ENCODE results near the gene EMILIN3.

The EMILIN3 gene

GRCh38 chr20:41364236-41364855, 2.3 kb downstream of the EMILIN3 start:
- H3K4me1 Mint-ChIP-seq: peaks cover 6 to 7% of the 10 kb centered on the region in 2 donors
- peak overlapping the region; percentile 39 for H3K27ac Mint-ChIP-seq
- ATAC-seq (replicated peaks) (no peak), DNase-seq (no peak)
- peaks cover 39 to 45% of the 10 kb centered on the region in 2 donors for H3K27me3 Mint-ChIP-seq
- no peaks in the 10 kb centered on the region for H3K9me3 Mint-ChIP-seq
- no peak overlapping the region for H3K4me3 Mint-ChIP-seq
- no peaks in the 10 kb centered on the region for H3K36me3 Mint-ChIP-seq

GRCh38 chr20:41363601-41364000, 3.0 kb downstream of the EMILIN3 start:
- Mint-ChIP-seq H3K4me3 (no peak overlapping the region), H3K4me1 (peaks cover 6 to 7% of the 10 kb centered on the region in 2 donors)

DNA sequence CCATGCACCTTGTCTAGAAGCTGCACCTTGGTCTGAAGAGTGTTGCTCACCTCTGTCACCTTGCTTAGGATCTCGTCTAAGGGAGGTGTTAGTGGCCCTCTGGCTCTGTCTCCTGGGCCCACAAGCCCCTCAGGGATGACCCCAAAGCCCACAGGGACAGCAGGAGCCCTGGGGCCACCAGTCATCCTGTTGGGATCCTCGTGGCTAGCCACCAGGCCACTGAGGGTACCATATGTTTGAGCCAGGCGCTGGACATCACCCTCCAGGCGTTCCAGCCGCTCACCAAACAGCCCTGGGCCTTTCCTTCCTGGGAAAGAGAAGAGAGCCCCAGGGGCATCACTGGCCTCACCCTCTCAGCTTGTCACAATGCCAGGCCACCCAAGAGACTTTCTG, 3.9 kb downstream of the EMILIN3 start:
- H3K27ac Mint-ChIP-seq: no peak overlapping the region
- DNase-seq (no peak), ATAC-seq (replicated peaks) (no peak)
- peaks cover 6 to 7% of the 10 kb centered on the region in 2 donors for H3K4me1 Mint-ChIP-seq
- H3K27me3 Mint-ChIP-seq: peaks cover 28 to 34% of the 10 kb centered on the region in 2 donors
- H3K36me3 Mint-ChIP-seq: no peaks in the 10 kb centered on the region
- no peak overlapping the region for H3K4me3 Mint-ChIP-seq
- no peaks in the 10 kb centered on the region for H3K9me3 Mint-ChIP-seq

More at GRCh38 chr20:41363601-41364000, 3.0 kb downstream of the EMILIN3 start:
- Mint-ChIP-seq H3K27ac (no peak overlapping the region), H3K27me3 (peaks cover 35 to 39% of the 10 kb centered on the region in 2 donors), H3K9me3 (no peaks in the 10 kb centered on the region), H3K36me3 (no peaks in the 10 kb centered on the region)
- DNase-seq (no peak), ATAC-seq (replicated peaks) (no peak)

DNA sequence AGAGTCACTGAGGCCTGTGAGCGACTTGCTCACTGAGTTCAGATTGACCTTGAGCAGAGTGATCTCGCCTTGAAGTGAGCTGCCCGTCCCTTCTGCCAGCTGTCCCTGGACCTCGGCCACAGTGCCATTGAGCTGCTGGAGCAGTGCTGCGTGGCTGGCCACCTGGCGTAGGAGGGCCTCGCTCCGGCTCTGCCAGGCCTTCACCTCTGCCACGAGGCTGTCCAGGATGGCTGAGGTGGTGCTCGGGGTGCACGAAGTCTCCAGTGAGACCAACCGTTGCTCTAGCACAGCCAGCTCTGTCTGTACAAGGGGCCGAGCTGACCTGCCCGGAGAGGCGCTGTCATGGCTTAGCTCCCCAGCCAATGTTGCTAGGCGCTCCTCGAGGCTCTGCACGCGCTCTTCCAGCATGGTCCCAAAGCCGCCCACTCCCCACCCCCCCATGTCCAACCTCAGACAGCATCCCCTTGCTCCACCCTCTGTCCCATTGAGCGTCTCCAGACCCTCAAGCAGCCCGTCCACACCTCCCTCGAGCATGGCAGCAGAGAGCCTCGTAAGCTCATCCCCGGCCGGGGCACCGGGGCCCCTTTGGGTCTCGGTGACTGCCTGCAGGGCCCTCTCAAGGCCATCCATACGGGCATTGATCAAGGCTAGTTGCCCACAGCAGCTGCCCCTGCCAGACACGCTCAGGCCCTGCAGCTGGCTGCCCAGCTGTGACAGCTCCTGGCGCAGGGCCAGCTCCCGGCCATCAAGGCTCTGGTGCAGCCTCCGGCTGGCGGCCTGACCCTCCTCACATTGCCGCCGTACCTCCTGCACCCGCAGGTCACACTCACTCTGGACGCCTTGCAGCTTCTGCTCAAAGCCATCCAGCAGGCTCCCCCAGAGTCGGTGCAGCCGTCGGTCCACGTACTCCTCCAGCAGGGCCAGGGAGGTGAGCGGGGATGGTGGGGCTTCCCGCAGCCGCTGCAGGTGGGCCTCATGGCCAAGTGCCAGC, 4.6 kb downstream of the EMILIN3 start:
- H3K4me3 Mint-ChIP-seq: no peak overlapping the region
- H3K4me1 Mint-ChIP-seq: peaks cover 1 to 3% of the 10 kb centered on the region in 2 donors
- no peaks in the 10 kb centered on the region for H3K9me3 Mint-ChIP-seq
- DNase-seq (no peak), ATAC-seq (replicated peaks) (no peak)
- H3K27me3 Mint-ChIP-seq: peaks cover 21 to 27% of the 10 kb centered on the region in 2 donors
- H3K36me3 Mint-ChIP-seq: no peaks in the 10 kb centered on the region
- H3K27ac Mint-ChIP-seq: no peak overlapping the region

GRCh38 chr20:41360831-41361756, 5.5 kb downstream of the EMILIN3 start:
- H3K4me1 Mint-ChIP-seq: peaks cover 0 to 2% of the 10 kb centered on the region in 2 donors
- H3K27me3 Mint-ChIP-seq: peaks cover 20 to 29% of the 10 kb centered on the region in 2 donors
- no peaks in the 10 kb centered on the region for H3K9me3 Mint-ChIP-seq
- no peaks in the 10 kb centered on the region for H3K36me3 Mint-ChIP-seq
- H3K27ac Mint-ChIP-seq: no peak overlapping the region
- DNase-seq (no peak), ATAC-seq (replicated peaks) (no peak)
- H3K4me3 Mint-ChIP-seq: no peak overlapping the region

DNA sequence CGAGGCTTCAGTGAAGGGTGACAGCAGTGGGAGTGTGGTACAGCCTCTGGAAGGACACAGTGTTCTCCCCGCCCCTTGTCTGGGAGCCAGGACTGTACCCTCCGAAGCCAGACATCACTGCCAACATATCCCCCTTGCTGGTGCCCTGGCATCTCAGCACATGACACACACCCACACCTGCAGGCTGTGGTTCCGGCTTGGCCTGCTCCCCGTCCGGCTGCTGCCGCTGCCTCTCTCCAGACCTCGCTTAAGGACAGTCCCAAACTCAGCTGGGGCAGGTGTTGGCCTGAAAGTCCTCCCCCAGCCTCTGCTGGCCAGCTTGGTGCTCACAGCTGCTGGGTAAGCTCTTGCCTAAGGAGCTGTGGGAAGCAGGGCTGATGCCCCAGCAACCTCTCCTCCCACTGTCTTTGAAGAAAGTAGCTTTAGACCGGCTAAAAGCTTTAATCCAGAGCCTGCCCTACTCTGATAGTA, 7.0 kb downstream of the EMILIN3 start:
- peaks cover 0 to 3% of the 10 kb centered on the region in 2 donors for H3K9me3 Mint-ChIP-seq
- DNase-seq (no peak), ATAC-seq (replicated peaks) (no peak)
- H3K27me3 Mint-ChIP-seq: peaks cover 9 to 18% of the 10 kb centered on the region in 2 donors
- no peaks in the 10 kb centered on the region for H3K36me3 Mint-ChIP-seq
- H3K27ac Mint-ChIP-seq: no peak overlapping the region
- H3K4me3 Mint-ChIP-seq: no peak overlapping the region
- H3K4me1 Mint-ChIP-seq: no peaks in the 10 kb centered on the region

DNA sequence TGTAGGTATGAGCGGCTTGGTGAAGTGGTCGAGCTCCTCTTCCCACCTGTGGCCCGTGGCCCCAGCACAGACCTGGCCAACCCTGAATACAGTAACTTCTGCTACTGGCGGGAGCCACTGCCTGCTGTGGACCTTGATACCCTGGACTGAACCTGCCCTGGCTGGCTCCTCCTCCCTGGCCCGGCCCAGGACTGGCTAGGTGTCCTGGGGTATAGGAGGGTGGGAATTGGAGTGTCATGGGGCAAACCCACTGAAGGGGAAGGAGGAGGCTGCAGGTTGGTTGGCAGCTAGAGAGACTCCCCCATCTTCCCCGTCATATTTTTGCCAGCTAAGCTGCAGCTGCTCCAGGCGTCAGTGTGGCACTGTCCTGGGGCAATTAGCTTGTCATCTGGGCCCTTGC, 7.9 kb downstream of the EMILIN3 start:
- H3K36me3 Mint-ChIP-seq: no peaks in the 10 kb centered on the region
- peaks cover 0 to 3% of the 10 kb centered on the region in 2 donors for H3K9me3 Mint-ChIP-seq
- H3K4me1 Mint-ChIP-seq: no peaks in the 10 kb centered on the region

GRCh38 chr20:41358230-41358629, 8.4 kb downstream of the EMILIN3 start:
- no peak overlapping the region for H3K4me3 Mint-ChIP-seq
- peaks cover under 1 to 13% of the 10 kb centered on the region in 2 donors for H3K27me3 Mint-ChIP-seq
- H3K9me3 Mint-ChIP-seq: peaks cover 0 to 3% of the 10 kb centered on the region in 2 donors
- no peak for ATAC-seq (replicated peaks)
- no peak for DNase-seq
- no peaks in the 10 kb centered on the region for H3K36me3 Mint-ChIP-seq
- H3K27ac Mint-ChIP-seq: no peak overlapping the region
- H3K4me1 Mint-ChIP-seq: no peaks in the 10 kb centered on the region

More for the DNA sequence above, 7.9 kb downstream of the EMILIN3 start:
- ATAC-seq (replicated peaks) (no peak), DNase-seq (no peak)
- H3K27me3 Mint-ChIP-seq: peaks cover 5 to 13% of the 10 kb centered on the region in 2 donors
- no peak overlapping the region for H3K27ac Mint-ChIP-seq
- no peak overlapping the region for H3K4me3 Mint-ChIP-seq

DNA sequence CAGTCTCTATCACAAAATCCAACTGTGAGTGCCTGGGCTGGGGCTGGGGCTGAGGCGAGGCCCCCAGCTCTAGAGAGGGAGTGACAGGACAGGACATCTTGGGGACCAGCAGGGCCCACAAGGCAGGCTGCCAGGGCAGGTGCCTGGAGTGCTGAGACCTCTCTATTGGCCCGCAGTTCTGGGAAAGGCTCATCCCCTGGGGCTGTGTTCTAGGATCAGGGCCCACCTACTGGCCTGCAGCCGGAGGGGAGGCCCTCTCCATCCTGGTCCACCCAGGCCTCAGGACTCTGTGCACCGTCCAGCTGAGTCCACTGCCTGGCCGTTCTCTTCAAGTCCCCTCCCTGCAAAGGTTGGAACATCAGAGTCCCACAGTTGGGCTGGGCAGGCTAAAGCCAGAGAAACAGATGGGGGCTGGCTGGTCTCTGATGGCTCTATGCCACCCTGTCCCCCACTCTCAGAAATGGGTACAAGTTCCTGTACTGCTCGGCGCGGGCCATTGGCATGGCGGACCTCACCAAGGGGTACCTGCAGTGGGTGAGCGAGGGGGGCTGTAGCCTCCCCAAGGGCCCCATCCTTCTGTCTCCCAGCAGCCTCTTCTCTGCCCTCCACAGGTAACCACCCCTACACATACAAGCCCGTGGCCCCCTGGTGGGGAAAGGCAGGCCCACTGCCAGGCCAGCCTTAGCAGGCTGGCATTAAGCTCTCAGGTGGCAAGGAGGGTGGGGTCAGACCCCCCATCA, 9.0 kb downstream of the EMILIN3 start:
- DNase-seq (no peak), ATAC-seq (replicated peaks) (peak; percentile 24 to 28)
- no peaks in the 10 kb centered on the region for H3K4me1 Mint-ChIP-seq
- no peak overlapping the region for H3K4me3 Mint-ChIP-seq
- H3K27ac Mint-ChIP-seq: no peak overlapping the region
- no peaks in the 10 kb centered on the region for H3K36me3 Mint-ChIP-seq
- H3K27me3 Mint-ChIP-seq: peaks cover 0 to 13% of the 10 kb centered on the region in 2 donors
- H3K9me3 Mint-ChIP-seq: peaks cover 0 to 3% of the 10 kb centered on the region in 2 donors

DNA sequence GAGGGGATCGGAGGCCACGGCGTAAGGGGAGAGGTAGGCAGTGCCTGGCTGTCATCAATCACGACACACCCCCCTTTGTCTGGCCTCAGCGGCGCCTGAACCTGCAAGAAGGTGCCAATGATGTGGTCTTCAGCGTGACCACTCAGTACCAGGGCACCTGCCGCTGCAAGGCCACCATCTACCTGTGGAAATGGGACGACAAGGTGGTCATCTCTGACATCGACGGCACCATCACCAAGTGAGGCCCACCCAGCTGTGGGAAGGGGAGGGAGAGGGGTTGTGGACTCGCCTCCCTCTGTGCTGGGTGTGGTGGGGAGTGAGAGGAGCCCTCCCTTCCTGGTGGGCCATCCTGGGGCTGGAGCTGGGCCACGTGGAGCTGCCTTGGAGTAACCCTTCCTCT, 9.7 kb downstream of the EMILIN3 start:
- Mint-ChIP-seq H3K27ac (no peak overlapping the region), H3K4me1 (no peaks in the 10 kb centered on the region), H3K9me3 (peaks cover 0 to 3% of the 10 kb centered on the region in 2 donors), H3K4me3 (no peak overlapping the region), H3K36me3 (no peaks in the 10 kb centered on the region), H3K27me3 (peaks cover 0 to 15% of the 10 kb centered on the region in 2 donors)
- DNase-seq: no peak
- no peak for ATAC-seq (replicated peaks)

DNA sequence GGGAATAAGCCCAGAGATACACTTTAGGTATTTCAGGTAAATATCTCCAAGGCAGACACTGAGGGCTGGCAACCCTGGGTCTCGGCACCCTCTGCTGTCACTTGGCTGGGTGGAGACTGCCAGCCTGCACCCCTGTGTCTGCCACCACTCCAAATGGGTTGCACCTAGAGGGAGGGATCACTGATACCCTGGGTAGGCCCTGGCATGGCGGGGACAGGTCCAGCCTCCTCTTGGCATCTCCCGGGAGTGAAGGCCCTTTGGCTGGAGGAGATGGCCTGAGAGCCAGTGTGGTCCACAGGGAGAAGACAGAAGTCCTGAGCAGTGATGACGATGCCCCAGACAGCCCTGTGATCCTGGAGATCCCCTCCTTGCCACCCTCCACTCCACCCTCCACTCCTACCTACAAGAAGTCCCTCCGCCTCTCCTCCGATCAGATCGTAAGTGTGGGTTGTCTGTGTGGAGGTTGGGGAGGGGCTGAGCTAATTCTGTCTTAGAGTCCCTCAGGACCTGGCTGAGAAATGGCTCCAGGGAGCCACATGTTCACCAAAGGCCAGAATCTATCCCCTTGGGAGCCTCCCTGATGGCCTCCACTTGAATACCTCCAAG, 10.9 kb downstream of the EMILIN3 start:
- peaks cover under 1 to 21% of the 10 kb centered on the region in 2 donors for H3K27me3 Mint-ChIP-seq

GRCh38 chr20:41355192-41355591, 11.4 kb downstream of the EMILIN3 start:
- ATAC-seq (replicated peaks) (no peak), DNase-seq (no peak)
- Mint-ChIP-seq H3K4me1 (no peaks in the 10 kb centered on the region), H3K27ac (no peak overlapping the region), H3K4me3 (no peak overlapping the region), H3K36me3 (no peaks in the 10 kb centered on the region), H3K9me3 (peaks cover 0 to 3% of the 10 kb centered on the region in 2 donors), H3K27me3 (peaks cover 5 to 21% of the 10 kb centered on the region in 2 donors)

More for the DNA sequence above, 10.9 kb downstream of the EMILIN3 start:
- no peaks in the 10 kb centered on the region for H3K36me3 Mint-ChIP-seq
- no peak overlapping the region for H3K27ac Mint-ChIP-seq
- DNase-seq (no peak), ATAC-seq (replicated peaks) (no peak)
- H3K9me3 Mint-ChIP-seq: peaks cover 0 to 3% of the 10 kb centered on the region in 2 donors
- no peak overlapping the region for H3K4me3 Mint-ChIP-seq
- no peaks in the 10 kb centered on the region for H3K4me1 Mint-ChIP-seq

DNA sequence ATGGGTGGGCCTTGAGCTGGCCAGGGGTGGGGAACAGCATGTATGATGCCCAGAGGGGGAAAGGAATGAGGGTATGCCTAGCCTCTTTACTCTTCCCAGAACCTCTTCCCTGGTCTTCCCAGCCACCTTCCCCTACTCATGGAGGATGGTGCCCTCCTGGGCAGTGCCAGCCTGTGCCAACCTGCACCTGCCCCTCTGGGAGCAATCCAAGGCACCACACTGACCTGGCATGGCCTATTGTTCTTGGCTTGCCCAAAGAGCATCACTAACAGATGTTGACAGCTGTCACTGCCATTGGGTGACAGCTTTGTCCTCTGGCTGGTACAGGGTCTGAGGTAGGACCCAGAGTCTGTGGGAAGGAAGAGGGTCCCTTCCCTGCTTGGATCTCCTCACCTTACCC, 13.1 kb downstream of the EMILIN3 start:
- DNase-seq: no peak

More for the DNA sequence above, 13.1 kb downstream of the EMILIN3 start:
- H3K27ac Mint-ChIP-seq: no peak overlapping the region
- no peak for ATAC-seq (replicated peaks)
- H3K9me3 Mint-ChIP-seq: peaks cover 0 to 3% of the 10 kb centered on the region in 2 donors
- no peak overlapping the region for H3K4me3 Mint-ChIP-seq
- H3K36me3 Mint-ChIP-seq: no peaks in the 10 kb centered on the region
- H3K4me1 Mint-ChIP-seq: no peaks in the 10 kb centered on the region
- H3K27me3 Mint-ChIP-seq: peaks cover 5 to 16% of the 10 kb centered on the region in 2 donors

Data from stimulated activated naive B cell treated with anti-CD40 and anti-IgM and Interleukin-4, amounts not matched to agents 10 μg/mL and 1 μg/mL and 100 μg/mL, for 72 hours (primary cell).